ENCODE measurements around the gene VILL. TPM values are rescaled to one million over a fixed set of nuclear protein-coding genes. Genes with fewer than 3 reads are reported as not detected.

The VILL gene
- total and polyA plus RNA-seq, 2 donors (not counting 1 experiment from before 2014, with no cell fraction given) = 2.0 to 9.4 TPM

DNA sequence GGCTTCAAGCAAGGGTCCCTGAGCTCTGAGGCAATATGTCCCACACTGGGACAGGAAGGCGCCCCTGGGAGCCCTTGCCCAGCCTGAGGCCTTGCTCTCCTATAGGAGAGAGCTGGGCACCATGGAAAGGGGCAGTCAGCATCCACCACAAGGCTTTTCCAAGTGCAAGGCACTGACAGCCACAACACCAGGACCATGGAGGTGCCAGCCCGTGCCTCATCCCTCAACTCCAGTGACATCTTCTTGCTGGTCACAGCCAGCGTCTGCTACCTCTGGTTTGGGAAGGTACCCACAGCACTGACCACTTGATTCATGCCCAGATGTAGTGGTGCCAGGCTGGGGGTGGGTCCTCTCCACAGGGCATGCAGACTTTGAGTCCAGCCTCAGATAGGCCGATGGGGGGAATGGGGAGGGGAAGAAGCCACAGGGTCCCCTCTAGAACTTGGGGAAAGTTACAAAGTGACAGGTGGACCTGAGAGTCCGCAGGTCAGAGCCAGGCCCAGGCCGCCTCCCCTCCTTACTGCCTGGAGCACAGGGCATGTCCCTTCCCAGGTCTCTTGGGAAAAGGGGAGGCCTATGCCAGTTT is 11.8 kb downstream of the VILL start:
- H3K9ac ChIP-seq (ENCODE audit: insufficient read depth, low read length) = no peak overlapping the region
- TF ChIP-seq EZH2 (IDR thresholded peaks at IDR 0.05; ENCODE audit: low read length, missing control alignments) = no peak
- TF ChIP-seq, protein P1, sequence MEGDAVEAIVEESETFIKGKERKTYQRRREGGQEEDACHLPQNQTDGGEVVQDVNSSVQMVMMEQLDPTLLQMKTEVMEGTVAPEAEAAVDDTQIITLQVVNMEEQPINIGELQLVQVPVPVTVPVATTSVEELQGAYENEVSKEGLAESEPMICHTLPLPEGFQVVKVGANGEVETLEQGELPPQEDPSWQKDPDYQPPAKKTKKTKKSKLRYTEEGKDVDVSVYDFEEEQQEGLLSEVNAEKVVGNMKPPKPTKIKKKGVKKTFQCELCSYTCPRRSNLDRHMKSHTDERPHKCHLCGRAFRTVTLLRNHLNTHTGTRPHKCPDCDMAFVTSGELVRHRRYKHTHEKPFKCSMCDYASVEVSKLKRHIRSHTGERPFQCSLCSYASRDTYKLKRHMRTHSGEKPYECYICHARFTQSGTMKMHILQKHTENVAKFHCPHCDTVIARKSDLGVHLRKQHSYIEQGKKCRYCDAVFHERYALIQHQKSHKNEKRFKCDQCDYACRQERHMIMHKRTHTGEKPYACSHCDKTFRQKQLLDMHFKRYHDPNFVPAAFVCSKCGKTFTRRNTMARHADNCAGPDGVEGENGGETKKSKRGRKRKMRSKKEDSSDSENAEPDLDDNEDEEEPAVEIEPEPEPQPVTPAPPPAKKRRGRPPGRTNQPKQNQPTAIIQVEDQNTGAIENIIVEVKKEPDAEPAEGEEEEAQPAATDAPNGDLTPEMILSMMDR (conservative IDR thresholded peaks at IDR 0.05 in 1 of 2, IDR thresholded peaks at IDR 0.05 in 1 of 2; ENCODE audit: low read depth in 1 of 2, low read length in 2 of 2) = no peak

DNA sequence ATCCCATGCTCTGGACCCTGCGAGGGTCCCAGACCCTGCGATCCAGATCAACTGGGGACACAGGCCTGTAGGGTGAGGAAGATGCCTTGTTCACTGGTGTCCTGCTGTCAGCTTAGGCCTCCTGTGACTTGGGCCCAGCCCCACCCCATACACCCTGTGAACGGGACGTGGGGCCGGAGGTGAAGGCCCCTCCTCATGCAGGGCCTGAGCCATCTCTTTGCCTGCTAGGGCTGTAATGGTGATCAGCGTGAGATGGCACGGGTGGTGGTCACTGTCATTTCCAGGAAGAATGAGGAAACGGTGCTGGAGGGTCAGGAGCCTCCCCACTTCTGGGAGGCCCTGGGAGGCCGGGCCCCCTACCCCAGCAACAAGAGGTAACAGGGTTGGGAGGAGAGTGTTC is 12.4 kb downstream of the VILL start:
- no peak overlapping the region for H2AFZ ChIP-seq (ENCODE audit: low read length)
- H3K27ac ChIP-seq (ENCODE audit: insufficient read depth, low read length) = no peak overlapping the region
- no peak overlapping the region for H3K9ac ChIP-seq (ENCODE audit: insufficient read depth, low read length)
- DNase-seq (ENCODE audit: low read depth in 2 of 2) = no peak
- no peaks in the 10 kb centered on the region for H3K79me2 ChIP-seq (ENCODE audit: control insufficient read depth, insufficient read depth, low read length)
- no peaks in the 10 kb centered on the region for H4K20me1 ChIP-seq (ENCODE audit: control insufficient read depth, extremely low read depth, insufficient read depth, low read length)
- H3K4me1 ChIP-seq (ENCODE audit: control insufficient read depth, extremely low read depth, insufficient read depth, low read length) = peaks cover 7% of the 10 kb centered on the region
- H3K9me3 ChIP-seq (ENCODE audit: control insufficient read depth, insufficient read depth, low read depth, low read length) = no peaks in the 10 kb centered on the region
- H3K4me2 ChIP-seq (ENCODE audit: extremely low read depth, insufficient read depth, low read length) = no peak overlapping the region
- H3K36me3 ChIP-seq (ENCODE audit: control insufficient read depth, insufficient read depth, low read length) = peaks cover 8% of the 10 kb centered on the region
- TF ChIP-seq, protein P1 (conservative IDR thresholded peaks at IDR 0.05 in 1 of 2, IDR thresholded peaks at IDR 0.05 in 1 of 2; ENCODE audit: low read depth in 1 of 2, low read length in 2 of 2) = no peak
- no peak for TF ChIP-seq EZH2 (IDR thresholded peaks at IDR 0.05; ENCODE audit: low read length, missing control alignments)
- H3K27me3 ChIP-seq (ENCODE audit: control insufficient read depth, insufficient read depth, low read length) = no peaks in the 10 kb centered on the region
- no peak overlapping the region for H3K4me3 ChIP-seq (replicated peaks in 1 of 4; ENCODE audit: control extremely low read depth in 1 of 4, insufficient read depth in 1 of 4, low read depth in 3 of 4, low read length in 4 of 4)

More for the DNA sequence above, 11.8 kb downstream of the VILL start:
- H3K36me3 ChIP-seq (ENCODE audit: control insufficient read depth, insufficient read depth, low read length) = peaks cover 5% of the 10 kb centered on the region
- H3K27me3 ChIP-seq (ENCODE audit: control insufficient read depth, insufficient read depth, low read length) = no peaks in the 10 kb centered on the region
- H3K4me1 ChIP-seq (ENCODE audit: control insufficient read depth, extremely low read depth, insufficient read depth, low read length) = peaks cover 7% of the 10 kb centered on the region
- H3K4me3 ChIP-seq (replicated peaks in 1 of 4; ENCODE audit: control extremely low read depth in 1 of 4, insufficient read depth in 1 of 4, low read depth in 3 of 4, low read length in 4 of 4) = no peak overlapping the region
- H3K79me2 ChIP-seq (ENCODE audit: control insufficient read depth, insufficient read depth, low read length) = no peaks in the 10 kb centered on the region
- DNase-seq (ENCODE audit: low read depth in 2 of 2) = no peak
- H4K20me1 ChIP-seq (ENCODE audit: control insufficient read depth, extremely low read depth, insufficient read depth, low read length) = no peaks in the 10 kb centered on the region
- H3K27ac ChIP-seq (ENCODE audit: insufficient read depth, low read length) = no peak overlapping the region
- H2AFZ ChIP-seq (ENCODE audit: low read length) = no peak overlapping the region
- H3K9me3 ChIP-seq (ENCODE audit: control insufficient read depth, insufficient read depth, low read depth, low read length) = no peaks in the 10 kb centered on the region
- H3K4me2 ChIP-seq (ENCODE audit: extremely low read depth, insufficient read depth, low read length) = no peak overlapping the region

DNA sequence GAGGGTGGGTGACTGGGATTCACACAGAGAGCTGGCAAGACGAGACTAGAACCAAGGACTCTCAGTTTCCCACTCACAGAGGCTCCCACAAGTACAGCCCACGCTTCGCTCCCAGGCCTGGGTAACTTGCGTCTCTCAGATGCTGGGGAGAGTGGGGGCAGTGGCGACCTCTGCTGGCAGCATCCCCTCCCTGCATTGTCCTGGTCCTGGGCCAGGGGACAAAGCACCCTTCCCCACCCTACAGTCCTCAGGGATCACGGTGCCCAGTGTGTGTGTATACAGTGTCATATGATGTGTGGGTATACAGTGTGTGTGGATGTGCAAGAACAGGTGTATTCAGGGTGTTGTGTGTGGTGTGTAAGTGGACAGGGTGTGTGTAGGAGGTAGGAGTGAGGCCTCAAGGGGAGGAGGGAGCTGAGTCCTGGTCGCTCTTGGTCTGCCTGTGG is 12.8 kb downstream of the VILL start:
- H3K4me3 ChIP-seq (replicated peaks in 1 of 4; ENCODE audit: control extremely low read depth in 1 of 4, insufficient read depth in 1 of 4, low read depth in 3 of 4, low read length in 4 of 4) = no peak overlapping the region
- DNase-seq (ENCODE audit: low read depth in 2 of 2) = peak; percentile 23 to 28
- no peaks in the 10 kb centered on the region for H3K79me2 ChIP-seq (ENCODE audit: control insufficient read depth, insufficient read depth, low read length)
- H4K20me1 ChIP-seq (ENCODE audit: control insufficient read depth, extremely low read depth, insufficient read depth, low read length) = no peaks in the 10 kb centered on the region
- peaks cover 3% of the 10 kb centered on the region for H3K4me1 ChIP-seq (ENCODE audit: control insufficient read depth, extremely low read depth, insufficient read depth, low read length)
- no peaks in the 10 kb centered on the region for H3K27me3 ChIP-seq (ENCODE audit: control insufficient read depth, insufficient read depth, low read length)
- no peak overlapping the region for H3K27ac ChIP-seq (ENCODE audit: insufficient read depth, low read length)
- no peaks in the 10 kb centered on the region for H3K9me3 ChIP-seq (ENCODE audit: control insufficient read depth, insufficient read depth, low read depth, low read length)
- no peak overlapping the region for H2AFZ ChIP-seq (ENCODE audit: low read length)
- H3K4me2 ChIP-seq (ENCODE audit: extremely low read depth, insufficient read depth, low read length) = no peak overlapping the region
- no peak overlapping the region for H3K9ac ChIP-seq (ENCODE audit: insufficient read depth, low read length)
- H3K36me3 ChIP-seq (ENCODE audit: control insufficient read depth, insufficient read depth, low read length) = peaks cover 8% of the 10 kb centered on the region
- TF ChIP-seq, protein P1 (conservative IDR thresholded peaks at IDR 0.05 in 1 of 2, IDR thresholded peaks at IDR 0.05 in 1 of 2; ENCODE audit: low read depth in 1 of 2, low read length in 2 of 2) = peak; percentile 80 to 84
- TF ChIP-seq EZH2 (IDR thresholded peaks at IDR 0.05; ENCODE audit: low read length, missing control alignments) = no peak

All from fibroblast of lung (primary cell).